Measurements from ENCODE around the gene KRT74.

- TF ChIP-seq PCBP2 (optimal IDR thresholded peaks at IDR 0.05; ENCODE audit: low read depth, low read length, poor library complexity, severe bottlenecking): no peak
- TF ChIP-seq, protein P1, sequence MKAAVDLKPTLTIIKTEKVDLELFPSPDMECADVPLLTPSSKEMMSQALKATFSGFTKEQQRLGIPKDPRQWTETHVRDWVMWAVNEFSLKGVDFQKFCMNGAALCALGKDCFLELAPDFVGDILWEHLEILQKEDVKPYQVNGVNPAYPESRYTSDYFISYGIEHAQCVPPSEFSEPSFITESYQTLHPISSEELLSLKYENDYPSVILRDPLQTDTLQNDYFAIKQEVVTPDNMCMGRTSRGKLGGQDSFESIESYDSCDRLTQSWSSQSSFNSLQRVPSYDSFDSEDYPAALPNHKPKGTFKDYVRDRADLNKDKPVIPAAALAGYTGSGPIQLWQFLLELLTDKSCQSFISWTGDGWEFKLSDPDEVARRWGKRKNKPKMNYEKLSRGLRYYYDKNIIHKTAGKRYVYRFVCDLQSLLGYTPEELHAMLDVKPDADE (CRISPR knock-in tag; IDR thresholded peaks at IDR 0.05): no peak
- TF ChIP-seq HBP1 (CRISPR knock-in tag; IDR thresholded peaks at IDR 0.05; ENCODE audit: low read depth): no peak
- TF ChIP-seq ZNF780A (CRISPR knock-in tag; IDR thresholded peaks at IDR 0.05): no peak
- TF ChIP-seq POLR2A (IDR thresholded peaks at IDR 0.05; ENCODE audit: insufficient read depth in 1 of 2, low read depth in 2 of 2, low read length in 2 of 2): no peak
- no peak for TF ChIP-seq ZNF556 (CRISPR knock-in tag; IDR thresholded peaks at IDR 0.05; ENCODE audit: borderline replicate concordance)
- no peak for TF ChIP-seq SMC3 (IDR thresholded peaks at IDR 0.05; ENCODE audit: low read length)
- TF ChIP-seq, protein P2, sequence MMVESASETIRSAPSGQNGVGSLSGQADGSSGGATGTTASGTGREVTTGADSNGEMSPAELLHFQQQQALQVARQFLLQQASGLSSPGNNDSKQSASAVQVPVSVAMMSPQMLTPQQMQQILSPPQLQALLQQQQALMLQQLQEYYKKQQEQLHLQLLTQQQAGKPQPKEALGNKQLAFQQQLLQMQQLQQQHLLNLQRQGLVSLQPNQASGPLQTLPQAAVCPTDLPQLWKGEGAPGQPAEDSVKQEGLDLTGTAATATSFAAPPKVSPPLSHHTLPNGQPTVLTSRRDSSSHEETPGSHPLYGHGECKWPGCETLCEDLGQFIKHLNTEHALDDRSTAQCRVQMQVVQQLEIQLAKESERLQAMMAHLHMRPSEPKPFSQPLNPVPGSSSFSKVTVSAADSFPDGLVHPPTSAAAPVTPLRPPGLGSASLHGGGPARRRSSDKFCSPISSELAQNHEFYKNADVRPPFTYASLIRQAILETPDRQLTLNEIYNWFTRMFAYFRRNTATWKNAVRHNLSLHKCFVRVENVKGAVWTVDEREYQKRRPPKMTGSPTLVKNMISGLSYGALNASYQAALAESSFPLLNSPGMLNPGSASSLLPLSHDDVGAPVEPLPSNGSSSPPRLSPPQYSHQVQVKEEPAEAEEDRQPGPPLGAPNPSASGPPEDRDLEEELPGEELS (CRISPR knock-in tag; IDR thresholded peaks at IDR 0.05): no peak
- TF ChIP-seq, protein P3, sequence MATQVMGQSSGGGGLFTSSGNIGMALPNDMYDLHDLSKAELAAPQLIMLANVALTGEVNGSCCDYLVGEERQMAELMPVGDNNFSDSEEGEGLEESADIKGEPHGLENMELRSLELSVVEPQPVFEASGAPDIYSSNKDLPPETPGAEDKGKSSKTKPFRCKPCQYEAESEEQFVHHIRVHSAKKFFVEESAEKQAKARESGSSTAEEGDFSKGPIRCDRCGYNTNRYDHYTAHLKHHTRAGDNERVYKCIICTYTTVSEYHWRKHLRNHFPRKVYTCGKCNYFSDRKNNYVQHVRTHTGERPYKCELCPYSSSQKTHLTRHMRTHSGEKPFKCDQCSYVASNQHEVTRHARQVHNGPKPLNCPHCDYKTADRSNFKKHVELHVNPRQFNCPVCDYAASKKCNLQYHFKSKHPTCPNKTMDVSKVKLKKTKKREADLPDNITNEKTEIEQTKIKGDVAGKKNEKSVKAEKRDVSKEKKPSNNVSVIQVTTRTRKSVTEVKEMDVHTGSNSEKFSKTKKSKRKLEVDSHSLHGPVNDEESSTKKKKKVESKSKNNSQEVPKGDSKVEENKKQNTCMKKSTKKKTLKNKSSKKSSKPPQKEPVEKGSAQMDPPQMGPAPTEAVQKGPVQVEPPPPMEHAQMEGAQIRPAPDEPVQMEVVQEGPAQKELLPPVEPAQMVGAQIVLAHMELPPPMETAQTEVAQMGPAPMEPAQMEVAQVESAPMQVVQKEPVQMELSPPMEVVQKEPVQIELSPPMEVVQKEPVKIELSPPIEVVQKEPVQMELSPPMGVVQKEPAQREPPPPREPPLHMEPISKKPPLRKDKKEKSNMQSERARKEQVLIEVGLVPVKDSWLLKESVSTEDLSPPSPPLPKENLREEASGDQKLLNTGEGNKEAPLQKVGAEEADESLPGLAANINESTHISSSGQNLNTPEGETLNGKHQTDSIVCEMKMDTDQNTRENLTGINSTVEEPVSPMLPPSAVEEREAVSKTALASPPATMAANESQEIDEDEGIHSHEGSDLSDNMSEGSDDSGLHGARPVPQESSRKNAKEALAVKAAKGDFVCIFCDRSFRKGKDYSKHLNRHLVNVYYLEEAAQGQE (IDR thresholded peaks at IDR 0.05; ENCODE audit: borderline replicate concordance in 1 of 2, low read depth in 1 of 2, low read length in 2 of 2): no peak
- TF ChIP-seq CTCF (CRISPR knock-in tag; IDR thresholded peaks at IDR 0.05): no peak
- TF ChIP-seq ASH2L (IDR thresholded peaks at IDR 0.05; ENCODE audit: insufficient read length, low read depth, low read length): no peak
- TF ChIP-seq TAF1 (CRISPR knock-in tag; IDR thresholded peaks at IDR 0.05): no peak
- TF ChIP-seq CREB1 (IDR thresholded peaks at IDR 0.05): no peak
- no peak for TF ChIP-seq CREB1 (CRISPR knock-in tag; IDR thresholded peaks at IDR 0.05)
- TF ChIP-seq ELK4 (CRISPR knock-in tag; IDR thresholded peaks at IDR 0.05; ENCODE audit: borderline replicate concordance): no peak
Measured at GRCh38 chr12:52531566-52532300, 41.9 kb downstream of the KRT74 start.

Data from HepG2 (cell line).